GM18507 (cell line): ENCODE results near the gene BMPR1B.

Source experiments
- DNase-seq: peaks from one replicate; pipeline ENCODE4 v3.0.0; 2011; ENCODE audit warnings: low read depth; ENCODE audit not compliant: insufficient read length; ENCODE audit errors: extremely low spot score
- FAIRE-seq: peaks from 2 replicates; lab custom pipeline; 2011; peaks lifted over from hg19 to GRCh38; lab: Jason Lieb, UNC

BMPR1B gene

DNA sequence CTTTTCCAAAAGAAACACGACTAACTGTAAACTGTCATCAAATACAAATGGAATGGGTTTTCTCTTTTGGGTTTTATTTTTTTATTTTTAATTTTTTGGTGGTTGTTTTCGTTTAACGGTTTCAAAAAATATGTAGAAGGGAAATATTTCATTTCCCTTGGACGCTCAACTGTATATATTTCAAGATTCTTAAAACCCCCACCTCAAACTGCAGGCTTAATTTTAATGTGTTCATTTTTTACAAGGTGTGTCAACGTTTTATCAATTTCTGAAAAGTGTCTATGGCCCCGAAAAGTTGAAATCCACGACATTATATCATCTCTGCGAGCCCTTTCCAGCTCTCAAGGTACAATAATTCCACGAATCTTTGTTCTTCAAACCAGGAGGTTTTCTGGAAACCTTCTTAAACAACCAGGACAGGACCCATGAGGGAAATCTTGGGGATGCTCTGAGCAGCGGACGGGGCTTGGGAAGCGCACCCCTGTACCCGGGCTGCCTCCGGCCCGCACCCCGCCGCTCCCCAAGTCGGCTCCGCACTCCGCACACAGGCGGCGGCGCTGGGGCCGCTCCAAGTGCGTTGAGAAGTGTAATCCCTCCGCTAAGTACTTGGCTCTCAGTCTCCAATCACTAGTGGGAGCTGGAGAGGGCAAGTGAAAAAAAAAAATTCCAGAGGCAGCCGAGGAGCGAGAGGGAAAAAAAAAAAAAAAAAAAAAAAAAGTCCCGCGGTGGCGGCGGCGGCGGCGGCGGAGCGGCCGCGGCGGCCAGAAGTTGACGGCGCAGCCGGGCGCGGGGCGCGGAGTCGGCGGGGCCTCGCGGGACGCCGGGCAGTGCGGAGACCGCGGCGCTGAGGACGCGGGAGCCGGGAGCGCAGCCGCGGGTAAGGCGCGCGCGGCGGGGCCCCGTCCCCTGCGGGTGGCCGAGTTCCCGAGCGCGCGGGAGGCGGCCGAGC is at the start of gene BMPR1B:
TSS of gene BMPR1B (plus strand) at position 764 of the 949 bp plus-strand sequence. CDS start 346,470 bp downstream, outside the sequence.
- no peak for DNase-seq
- FAIRE-seq: no peak

DNA sequence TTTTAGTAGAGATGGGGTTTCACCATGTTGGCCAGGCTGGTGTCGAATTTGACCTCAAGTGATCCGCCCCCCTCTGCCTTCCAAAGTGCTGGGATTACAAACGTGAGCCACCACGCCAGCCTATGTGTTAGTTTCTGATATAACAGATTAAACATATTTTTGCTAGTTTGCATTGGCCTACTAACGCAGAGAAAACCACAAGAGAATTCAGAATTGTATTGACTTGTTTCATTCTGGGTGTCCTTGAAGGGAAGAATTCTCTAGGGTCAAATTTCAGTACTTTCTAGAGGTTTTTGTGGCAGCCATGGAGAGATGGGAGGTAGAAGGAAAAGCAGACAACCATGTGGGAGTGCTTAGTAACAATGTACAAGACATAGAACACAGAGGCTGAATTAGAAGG is 46.1 kb upstream of the BMPR1B start:
- FAIRE-seq (no peak), DNase-seq (no peak)

DNA sequence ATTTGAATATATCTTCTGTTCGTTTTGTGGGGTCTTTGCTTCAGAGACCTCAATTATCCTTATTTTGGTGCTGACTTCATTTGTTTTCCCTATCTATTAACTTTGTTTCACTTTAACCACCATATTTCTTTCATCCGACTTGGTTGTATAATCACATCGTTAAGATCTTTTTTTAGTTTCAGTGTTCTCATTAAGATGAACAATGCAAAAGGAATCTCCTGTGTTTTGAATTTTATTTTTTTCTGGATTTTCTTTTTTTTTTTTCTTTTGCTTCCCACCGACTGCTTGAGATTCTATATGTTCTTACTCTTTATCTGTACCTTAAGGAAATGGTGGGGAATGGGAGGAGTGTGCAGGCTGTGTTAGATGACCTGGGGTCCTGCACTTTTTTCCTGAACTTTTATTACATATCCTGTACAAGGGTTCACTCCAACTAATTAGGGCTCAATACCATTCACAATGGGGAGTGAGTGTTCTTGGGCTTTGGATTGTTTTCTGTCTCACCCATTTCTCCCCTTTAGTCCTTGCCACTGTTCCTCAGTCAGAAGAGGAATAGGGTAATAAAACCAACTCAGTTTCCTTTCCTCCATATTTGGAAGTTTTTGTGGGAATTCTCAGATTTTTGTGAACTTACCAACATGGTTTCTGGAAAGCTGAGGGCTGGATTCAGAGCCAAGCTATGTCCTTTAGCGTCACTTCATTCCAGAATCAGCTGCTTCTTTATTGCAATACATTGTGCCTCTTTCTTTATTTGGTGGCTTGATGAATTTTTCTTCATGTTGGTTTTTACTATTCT is 43.2 kb upstream of the BMPR1B start:
- no peak for DNase-seq
- no peak for FAIRE-seq

DNA sequence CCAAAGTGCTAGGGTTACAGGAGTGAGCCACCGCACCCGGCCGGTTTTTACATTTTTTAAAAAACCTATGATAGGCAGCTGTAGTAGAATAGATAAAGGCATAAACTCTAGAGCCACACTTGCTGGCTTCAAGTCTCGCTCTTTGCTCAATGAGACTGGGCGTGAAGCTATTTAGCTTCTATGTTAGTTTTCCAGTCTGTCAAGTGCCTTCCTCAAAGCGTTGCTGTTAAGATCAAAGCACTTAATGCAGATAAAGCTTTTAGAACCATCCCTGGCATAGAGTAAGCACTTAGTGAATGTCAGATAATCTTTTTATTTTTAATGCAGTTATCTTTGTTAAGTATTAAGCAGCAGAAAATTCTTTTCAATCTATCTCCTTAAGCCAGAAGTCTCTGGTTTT is 42.0 kb upstream of the BMPR1B start:
- FAIRE-seq: no peak

DNA sequence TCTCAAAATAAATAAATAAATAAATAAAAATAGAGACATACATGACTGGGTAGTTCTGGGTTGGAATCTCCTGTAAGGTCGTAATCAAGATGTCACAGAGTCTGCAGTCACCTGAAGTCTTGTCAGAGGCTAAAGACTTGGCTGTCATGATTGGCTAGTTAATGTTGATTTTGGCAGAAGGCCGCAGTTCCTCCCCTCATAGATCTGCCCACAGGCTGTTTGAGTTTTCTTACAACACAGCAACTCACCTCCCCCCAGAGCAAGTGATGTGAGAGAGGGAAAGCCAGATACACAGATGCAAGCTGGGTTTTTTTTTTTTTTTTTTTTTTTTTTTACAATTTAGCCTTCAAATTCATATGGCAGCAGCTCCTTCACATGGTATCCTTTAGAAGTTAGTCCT is 36.4 kb upstream of the BMPR1B start:
- DNase-seq (no peak), FAIRE-seq (no peak)

More for the DNA sequence above, 42.0 kb upstream of the BMPR1B start:
- no peak for DNase-seq

DNA sequence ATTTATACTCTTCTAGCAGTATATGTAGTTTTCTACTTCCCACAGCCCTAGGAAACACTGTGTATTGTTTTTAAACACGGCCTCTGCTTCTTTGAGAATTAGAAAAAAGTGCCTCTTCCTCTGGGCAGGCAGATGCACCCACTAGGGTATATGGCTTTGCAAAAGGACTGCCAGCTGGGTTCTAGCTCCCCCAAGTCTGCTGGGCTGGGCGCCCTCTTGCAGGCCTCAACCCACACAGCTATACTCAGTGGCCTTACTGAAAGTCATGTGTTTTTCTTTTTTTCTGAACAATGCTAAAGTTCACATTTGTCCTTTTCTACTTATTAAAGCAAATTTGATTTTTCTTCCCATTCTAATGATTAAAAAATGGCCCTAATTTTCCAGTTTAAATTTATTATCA is 35.5 kb upstream of the BMPR1B start:
- DNase-seq (no peak), FAIRE-seq (no peak)

DNA sequence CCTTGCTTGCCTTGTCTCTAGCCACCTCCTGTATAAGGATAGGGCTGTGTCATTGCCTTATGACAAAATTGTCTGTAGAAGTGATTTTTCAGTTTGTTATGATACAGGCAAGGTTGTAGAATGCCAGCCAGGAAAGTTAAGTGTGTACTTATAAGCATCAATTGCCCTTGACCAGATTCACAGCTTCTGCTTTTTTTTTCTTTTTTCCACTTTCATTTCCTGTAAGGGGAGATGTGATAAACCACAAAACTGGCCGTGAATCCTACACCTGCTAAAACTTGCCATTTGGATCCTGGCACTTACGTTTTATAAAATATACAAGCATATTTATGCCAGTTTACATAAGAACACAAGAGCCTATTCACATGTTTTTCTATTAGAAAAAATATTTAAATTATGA is 35.0 kb upstream of the BMPR1B start:
- DNase-seq (no peak), FAIRE-seq (peak; percentile 44)

- FAIRE-seq (no peak), DNase-seq (no peak)
Measured at GRCh38 chr4:94724016-94724790, 33.6 kb upstream of the BMPR1B start.

- DNase-seq (no peak), FAIRE-seq (no peak)
Measured at GRCh38 chr4:94726524-94727123, 31.1 kb upstream of the BMPR1B start.

- DNase-seq: no peak
- no peak for FAIRE-seq
Measured at GRCh38 chr4:94728056-94728766, 29.5 kb upstream of the BMPR1B start.

GRCh38 chr4:94732358-94732698 is 25.4 kb upstream of the BMPR1B start:
- FAIRE-seq (no peak), DNase-seq (no peak)

GRCh38 chr4:94739741-94740140 is 18.0 kb upstream of the BMPR1B start:
- FAIRE-seq (no peak), DNase-seq (no peak)

DNA sequence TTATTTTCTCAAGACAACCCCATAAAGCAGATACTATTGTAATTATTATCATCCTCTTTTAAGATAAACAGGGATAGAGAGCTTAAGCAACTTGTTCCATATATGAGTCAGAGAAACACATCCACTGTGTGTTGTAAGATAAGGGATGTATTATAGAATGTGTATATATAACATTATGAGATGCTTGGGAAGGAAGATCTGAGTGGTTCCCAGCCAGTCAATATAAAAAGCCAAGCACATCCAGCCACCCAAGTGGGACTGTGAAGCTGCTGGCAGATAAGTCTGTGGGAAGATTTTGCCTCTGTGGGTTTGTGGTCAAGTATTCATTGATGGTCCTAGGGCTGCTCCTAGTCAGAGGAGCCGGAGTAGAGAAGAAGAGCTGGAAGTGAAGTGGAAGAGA is 16.5 kb upstream of the BMPR1B start:
- no peak for DNase-seq
- FAIRE-seq: no peak

- FAIRE-seq: no peak
- no peak for DNase-seq
Measured at GRCh38 chr4:94743838-94744237, 13.9 kb upstream of the BMPR1B start.

DNA sequence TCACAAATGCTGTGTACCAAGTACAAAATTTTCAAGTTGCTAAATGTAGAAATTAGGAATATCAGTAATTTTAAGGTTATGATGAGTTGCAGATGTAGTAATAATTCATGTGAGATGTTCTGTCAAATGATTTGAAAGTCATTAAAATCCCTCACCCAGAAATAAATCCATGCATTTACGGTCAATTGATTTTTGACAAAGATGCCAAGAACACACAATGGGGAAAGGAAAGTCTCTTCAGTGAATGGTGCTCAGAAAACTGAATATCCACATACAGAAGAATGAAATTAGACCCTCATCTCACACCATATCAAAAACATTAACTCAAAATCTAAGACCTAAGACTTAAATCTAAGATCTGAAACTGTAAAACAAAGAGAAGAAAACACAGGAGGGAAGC is 12.9 kb upstream of the BMPR1B start:
- DNase-seq (no peak), FAIRE-seq (no peak)

GRCh38 chr4:94746746-94747145 is 11.0 kb upstream of the BMPR1B start:
- DNase-seq: no peak
- no peak for FAIRE-seq

DNA sequence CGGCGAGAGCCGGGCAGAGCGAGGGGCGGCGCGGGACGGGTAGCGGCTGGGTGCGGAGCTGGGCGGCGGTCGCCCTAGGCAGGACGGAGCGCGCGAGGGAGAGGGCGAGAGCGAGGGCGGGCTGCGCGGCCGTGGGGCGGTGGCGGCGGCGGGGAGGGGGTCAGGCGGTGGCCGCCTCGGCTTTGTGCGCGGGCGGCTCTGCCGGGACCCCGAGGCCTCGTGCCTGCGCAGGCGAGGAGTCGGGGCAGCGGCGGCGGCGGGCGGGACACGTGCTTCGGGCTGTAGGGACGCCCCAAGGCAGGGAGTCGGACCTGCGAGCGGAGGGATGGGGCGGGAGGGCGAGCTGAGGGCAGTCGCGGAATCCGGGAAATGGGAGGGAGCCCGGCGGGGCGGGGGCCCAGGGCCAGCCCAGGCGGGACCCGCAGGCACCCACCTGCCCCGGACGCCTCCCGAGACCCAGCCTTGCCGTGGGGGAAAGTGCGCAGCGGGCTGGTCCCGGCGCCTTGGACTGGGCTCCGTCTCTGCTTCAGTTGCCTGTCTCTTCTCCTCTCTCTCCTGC is 465 bp downstream of the BMPR1B start:
- no peak for DNase-seq
- FAIRE-seq: no peak

DNA sequence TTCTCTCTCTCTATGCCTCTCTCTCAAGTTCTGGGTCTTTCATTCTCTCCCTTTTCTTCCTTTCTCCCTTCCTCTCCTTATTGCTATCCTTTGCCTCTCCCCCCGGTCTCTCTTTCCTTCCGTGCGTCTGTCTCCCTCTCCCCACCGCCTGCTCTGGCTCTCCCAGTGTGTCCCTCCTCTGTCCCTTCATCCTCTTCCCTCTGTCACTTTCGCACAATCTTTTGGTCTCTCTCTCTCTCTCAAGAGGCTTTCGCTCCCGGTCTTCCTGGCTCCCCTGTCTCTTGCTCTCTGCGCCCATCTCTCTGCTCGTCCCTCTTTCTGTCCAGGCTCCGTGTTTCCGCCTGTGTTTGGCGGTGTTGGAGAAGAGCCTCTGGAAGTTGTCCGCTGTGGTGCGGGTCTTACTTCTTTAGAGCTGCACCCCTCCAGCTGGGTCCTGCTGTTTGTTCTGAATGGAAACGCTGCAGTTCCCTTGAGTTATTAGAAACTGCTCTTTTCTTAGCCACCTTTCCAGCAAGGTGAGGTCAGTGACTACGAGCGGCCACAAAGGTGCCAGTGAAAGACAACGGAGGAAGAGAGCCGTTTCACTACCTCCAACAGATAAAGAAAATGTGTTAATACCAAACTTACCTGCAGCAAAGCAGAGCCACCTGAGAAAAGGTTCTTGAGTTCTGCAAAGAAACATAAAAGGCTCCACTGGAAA is 1.1 kb downstream of the BMPR1B start:
- no peak for DNase-seq

More for the DNA sequence above, 1.1 kb downstream of the BMPR1B start:
- no peak for FAIRE-seq
